GM19193 (cell line): Measurements from ENCODE around the gene ITGB1.

Source experiments
- POLR2A ChIP-seq: IDR thresholded peaks from 4 replicates; pipeline ENCODE4 v1.6.1; 2011; ENCODE audit not compliant: insufficient read depth, insufficient read length; ENCODE audit errors: extremely low read depth

Gene ITGB1

DNA sequence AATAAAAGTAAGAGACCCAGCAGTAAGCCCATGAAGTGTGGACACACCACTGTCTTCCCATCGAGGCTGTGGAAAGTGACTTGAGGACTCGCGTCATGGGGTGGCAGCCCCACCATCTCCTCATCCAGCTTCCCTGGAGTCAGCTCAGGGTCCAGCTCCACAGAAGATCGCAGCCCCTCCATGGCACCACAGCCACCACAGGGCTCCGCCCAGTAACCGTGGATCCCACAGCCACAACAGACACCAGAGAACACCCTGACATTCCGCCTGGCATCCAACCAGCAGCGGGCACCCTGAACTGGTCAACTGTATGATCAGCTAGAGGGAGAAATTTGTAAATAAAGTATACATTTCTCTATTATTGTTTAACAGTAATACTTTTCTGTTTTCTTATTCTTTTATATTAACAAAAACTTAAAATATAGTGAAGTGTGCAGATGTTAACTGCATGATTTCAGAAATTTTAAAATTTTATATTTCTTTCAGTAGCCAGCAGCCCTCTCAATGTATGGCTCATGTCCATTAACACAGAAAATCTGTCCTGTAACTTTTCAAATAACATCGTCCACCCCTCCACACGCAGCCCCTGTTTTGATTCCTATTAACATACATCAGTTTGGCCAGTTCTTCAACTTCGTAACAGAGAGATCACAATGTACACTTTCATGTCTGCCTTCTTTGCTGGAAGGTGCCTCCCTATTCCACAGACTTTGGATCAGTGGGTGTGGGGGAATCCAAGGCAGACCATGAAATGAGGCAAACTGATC is 69.7 kb downstream of the ITGB1 start:
- no peak for TF ChIP-seq POLR2A

DNA sequence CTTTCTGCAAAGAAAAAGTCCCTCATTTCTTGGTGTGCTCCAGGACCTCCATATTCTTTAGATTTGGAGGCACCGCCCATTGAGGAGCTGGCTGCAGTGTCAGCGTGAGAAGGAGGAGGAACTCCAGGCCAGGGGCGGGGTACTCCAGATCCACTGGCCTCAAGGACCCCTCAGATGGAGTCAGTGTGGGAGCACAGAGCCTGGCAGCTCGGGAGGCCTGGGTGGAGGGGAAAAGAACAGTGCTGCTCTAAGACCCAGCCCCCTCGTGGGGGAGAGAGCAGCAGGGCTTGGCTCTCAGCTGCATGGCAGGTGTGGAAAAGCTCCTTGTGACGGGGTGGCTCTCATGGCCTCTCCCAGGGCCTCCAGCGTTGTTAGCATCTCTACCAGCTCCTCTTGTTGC is 70.5 kb downstream of the ITGB1 start:
- no peak for TF ChIP-seq POLR2A

DNA sequence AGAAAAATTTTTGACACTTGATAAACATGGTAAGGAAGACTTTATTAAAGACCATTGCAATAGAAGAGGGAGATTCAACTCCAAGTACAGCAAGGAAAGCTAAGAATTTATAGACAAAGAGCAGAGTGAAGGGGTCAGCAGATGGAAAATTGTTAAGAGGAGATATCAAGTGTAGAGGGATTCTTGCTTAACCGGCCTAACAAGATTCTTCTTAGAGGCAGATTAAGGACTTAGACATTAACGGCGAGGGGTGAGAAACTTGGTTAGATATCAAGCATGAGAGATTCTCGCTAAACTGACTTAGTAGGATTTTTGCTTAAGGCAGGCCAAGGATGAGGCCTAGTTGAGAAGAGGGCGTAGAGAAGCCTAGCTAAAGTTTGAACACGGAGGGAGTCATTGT is 76.0 kb downstream of the ITGB1 start:
- no peak for TF ChIP-seq POLR2A

DNA sequence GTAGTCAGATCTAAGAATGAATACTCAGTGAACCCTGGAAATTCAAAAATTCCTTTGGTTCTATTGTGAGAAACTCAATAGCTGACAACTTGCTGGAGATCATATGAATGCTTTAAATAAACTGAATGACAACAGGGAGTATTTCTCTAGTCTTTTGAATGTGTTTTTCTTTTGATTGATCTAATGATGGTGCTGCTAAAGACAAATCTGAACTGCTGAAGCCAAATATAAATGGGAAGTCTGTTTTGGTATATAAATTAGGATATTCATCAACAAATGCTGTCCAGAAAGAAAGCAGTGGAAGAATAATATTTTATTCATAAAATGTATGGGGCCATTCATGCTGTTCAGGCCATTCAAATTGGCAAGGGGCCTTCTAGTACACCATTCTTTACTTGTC is 79.4 kb downstream of the ITGB1 start:
- no peak for TF ChIP-seq POLR2A

DNA sequence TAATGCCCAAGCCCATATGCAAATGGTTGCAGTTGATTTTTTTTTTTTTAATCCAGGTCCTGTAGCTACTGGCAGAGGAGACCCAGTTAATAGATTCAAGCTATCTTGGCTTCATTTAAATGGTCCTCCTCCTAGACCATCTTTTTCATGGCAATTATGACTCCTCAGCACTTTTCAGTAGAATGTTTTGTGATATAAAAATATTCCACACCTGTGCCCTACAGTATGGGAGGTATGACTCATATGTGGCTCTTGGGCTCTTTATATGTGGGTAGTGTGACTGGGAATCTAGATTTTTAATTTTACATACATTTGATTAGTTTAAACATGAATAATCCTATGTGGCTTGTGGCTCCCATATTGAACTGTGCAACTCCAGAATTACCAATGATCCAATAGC is 80.1 kb downstream of the ITGB1 start:
- no peak for TF ChIP-seq POLR2A

DNA sequence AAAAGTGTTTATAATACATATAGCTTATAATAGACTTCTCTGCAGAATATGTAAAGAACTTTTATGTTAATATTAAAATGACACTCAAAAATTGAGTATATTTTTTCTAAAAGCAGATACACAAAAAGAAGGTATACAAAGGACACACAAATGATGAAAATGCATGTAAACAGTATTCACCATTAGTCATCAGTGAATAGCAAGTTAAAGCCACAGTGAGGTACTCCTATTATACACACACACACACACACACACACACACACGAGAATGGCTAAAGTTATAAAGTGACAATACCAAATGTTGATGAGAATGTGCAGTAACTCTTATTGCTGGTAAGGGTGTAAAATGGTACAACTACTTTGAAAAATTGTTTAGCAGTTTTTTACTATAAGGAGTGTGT is 92.9 kb downstream of the ITGB1 start:
- TF ChIP-seq POLR2A: no peak

DNA sequence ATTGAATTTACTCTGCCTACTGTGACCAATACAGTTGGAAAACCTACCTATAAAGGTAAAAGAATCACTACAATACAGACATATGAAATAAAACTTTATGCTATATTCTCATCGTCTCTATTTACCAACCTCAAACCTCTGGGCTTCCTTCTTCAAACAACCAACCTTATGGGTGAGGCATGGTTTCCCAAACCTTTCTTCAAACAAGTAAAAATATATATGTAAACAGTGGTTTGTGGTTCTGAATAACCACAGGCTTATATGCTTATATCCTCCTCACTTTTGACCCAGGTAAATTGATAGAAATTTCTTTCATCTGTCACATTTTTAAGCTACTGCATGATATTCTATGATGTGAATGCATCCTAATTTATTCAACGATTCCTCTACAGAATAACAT is 103.6 kb downstream of the ITGB1 start:
- TF ChIP-seq POLR2A: no peak

DNA sequence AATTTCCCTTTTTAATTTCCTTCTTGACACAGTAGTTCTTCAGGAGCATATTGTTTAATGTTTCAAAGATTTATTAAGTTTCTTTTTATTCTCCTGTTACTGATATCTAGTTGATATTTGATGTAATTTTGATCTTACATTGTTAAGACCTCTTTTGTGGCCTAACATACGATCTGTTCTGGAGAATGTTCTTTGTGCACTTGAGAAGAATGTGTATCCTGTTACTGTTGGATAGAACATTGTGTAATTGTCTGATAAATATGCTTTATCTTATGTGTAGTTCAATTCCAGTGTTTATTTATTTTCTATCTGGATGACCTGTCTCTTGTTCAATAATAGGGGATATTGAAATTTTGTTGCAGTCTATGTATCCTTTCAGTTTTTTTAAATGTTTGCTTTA is 106.7 kb downstream of the ITGB1 start:
- TF ChIP-seq POLR2A: no peak
